Right lobe of liver (tissue), 6 donors: ENCODE results near the gene ACVR1. TPM values are rescaled to one million over a fixed set of nuclear protein-coding genes. Genes with fewer than 3 reads are reported as not detected.

Source experiments
- ATAC-seq, 4 donors: fragments of 200-7000 bp; cut with Tn5 transposase; one replicate each; pipeline ENCODE4 v1.9.1; 2020; ENCODE audit warnings: mild to moderate bottlenecking in 4 of 4, moderate library complexity in 4 of 4
- DNase-seq, 3 donors: peaks; one replicate each; pipeline ENCODE4 v3.0.0-alpha.2; 2020
- H3K27ac ChIP-seq, 3 donors: fragments of 200-600 bp; one replicate each; pipeline ENCODE4 v1.8.0; 2022
- H3K27me3 ChIP-seq, 2 donors: fragments of 200-600 bp; one replicate each; pipeline ENCODE4 v1.8.0; 2022
- H3K36me3 ChIP-seq, 4 donors: fragments of 200-600 bp; sonication (generic) in 1 of 4; one replicate each; pipeline versions ENCODE4 v1.5.1 to v1.8.0; 2017 to 2022; ENCODE audit warnings: control low read depth in 1 of 4
- H3K4me1 ChIP-seq, 4 donors: fragments of 200-600 bp; sonication (generic) in 1 of 4; one replicate each; pipeline versions ENCODE4 v1.5.1 to v1.8.0; 2017 to 2022; ENCODE audit warnings: control low read depth in 1 of 4
- H3K4me3 ChIP-seq, 3 donors: fragments of 200-600 bp; one replicate each; pipeline ENCODE4 v1.8.0; 2022
- H3K9me3 ChIP-seq, 4 donors: fragments of 200-600 bp; sonication (generic) in 1 of 4; one replicate each; pipeline versions ENCODE4 v1.5.1 to v1.8.0; 2017 to 2022; ENCODE audit warnings: control low read depth in 1 of 4
- CTCF ChIP-seq, 4 donors: fragments of 200-600 bp in 3 of 4; fragments of 450-650 bp in 1 of 4; IDR thresholded peaks; one replicate each; pipeline versions ENCODE4 v1.5.1 to v1.8.0; 2016 to 2022; ENCODE audit warnings: antibody characterized with exemption in 4 of 4, mild to moderate bottlenecking in 2 of 4
- POLR2A ChIP-seq: fragments of 450-650 bp; IDR thresholded peaks from one replicate; pipeline ENCODE4 v1.6.1; 2017; ENCODE audit warnings: antibody characterized with exemption, mild to moderate bottlenecking
- WGBS: methylation state at CpG from one replicate; pipeline ENCODE4 v1.1.6; 2018; ENCODE audit warnings: low coverage, low lambda C conversion rate; ENCODE audit not compliant: insufficient coverage; ENCODE audit errors: missing lambda C conversion rate; 5-methylcytosine and 5-hydroxymethylcytosine counted together
- intact Hi-C, 2 donors: fragments of 100-400 bp; cut with DNase I; formaldehyde crosslinking; loops; one replicate each; pipeline versions ENCODE4 v1.11.2 to v1.14.1; 2022
- total RNA-seq, 6 experiments: library from RNA; depleted of rRNA in 2 of 6; stranded (reverse); fragments of >200 nt in 2 of 6; fragmentation: NEBNext Ultra II Directional in 3 of 6; extraction: Animal tissue kit (Norgen Biotek cat#: 25700) in 3 of 6; gene quantifications; one replicate each; pipeline versions ENCODE4 v1.1.0 to v1.2.4, GENCODE V29; 2016 to 2023
- donor health status: DM: no; HTN: yes; CAD: no.
- donor health status: DM: no; HTN: no; CAD: no.
- donor health status: DM: no; HTN: no; CAD: no.
- donor health status: DM: no; HTN: yes; CAD: no.
- donor health status: DM: no; HTN: yes; CAD: no.

The ACVR1 gene
- total RNA-seq, 6 experiments from 2014 or later = 10.9 to 25.1 (median 14.6) TPM

DNA sequence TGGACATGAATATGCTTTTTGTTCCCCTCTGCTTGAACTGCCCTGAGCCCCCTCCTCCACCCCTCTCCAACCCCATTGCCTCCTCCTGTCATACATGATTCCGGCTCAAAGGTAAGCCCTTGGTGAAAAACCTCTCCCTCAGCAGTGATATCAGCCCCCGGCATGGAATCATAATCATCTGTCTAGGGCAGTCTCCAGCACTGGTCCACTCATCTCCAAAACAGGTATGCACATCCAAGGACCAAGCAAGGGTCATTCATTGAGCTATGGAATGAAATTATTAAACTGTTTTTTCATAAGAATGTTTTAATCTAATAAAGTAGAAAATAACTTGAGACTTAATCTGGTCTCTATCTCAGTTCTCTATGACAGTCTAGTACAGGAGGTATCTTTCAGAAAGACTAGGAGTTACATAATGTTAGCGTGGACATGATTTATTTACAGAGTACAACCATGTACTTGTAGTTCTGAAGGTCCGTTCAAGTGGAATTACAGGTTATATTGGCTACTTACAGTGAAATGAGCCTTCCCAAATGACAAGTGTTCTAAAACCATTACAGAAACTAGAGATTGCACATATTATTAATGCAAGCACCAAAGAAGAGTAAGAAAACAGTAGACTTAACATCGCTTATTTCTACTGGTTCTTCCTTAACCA lies 75.2 kb downstream of the ACVR1 start:
- DNase-seq = no peak
- Histone ChIP-seq H3K36me3 (peaks cover 0 to 16% (median 4%) of the 10 kb centered on the region in 4 donors), H3K9me3 (no peaks in the 10 kb centered on the region), H3K4me1 (no peaks in the 10 kb centered on the region), H3K27ac (no peak overlapping the region), H3K27me3 (no peaks in the 10 kb centered on the region), H3K4me3 (no peak overlapping the region)
- intact Hi-C loops = no loop called here
- TF ChIP-seq CTCF (IDR thresholded peaks at IDR 0.05) (no peak), POLR2A (no peak)
- ATAC-seq = peak; percentile 30 to 68 (median 59)
- 72% methylated on average over 5 of the region's 5 CpGs for WGBS

DNA sequence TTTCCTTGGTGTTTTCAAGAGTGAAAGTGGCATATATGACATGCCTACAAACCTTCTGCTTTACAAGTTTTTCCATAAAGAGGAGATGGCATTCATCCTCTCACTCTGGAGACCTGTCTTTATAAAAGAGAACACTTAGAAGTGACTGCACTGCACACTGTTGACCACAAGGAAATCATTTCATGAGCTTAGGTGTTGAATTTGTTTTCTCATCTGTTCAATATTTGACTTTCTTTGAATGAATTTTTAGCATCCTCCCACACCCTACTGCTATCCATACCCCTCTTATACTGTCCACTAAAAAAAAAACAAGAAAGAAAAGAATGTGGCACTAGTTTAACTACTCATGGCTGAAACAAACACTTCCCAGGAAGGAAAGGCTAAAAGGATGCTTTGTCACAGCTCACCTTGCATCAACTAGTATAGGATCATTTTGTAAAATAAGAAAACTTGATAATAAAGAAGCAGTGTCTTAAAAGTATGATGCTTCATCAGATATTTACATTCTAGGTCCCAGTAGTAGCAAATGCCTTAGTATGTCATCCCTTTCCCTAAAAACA lies 83.0 kb downstream of the ACVR1 start:
- Histone ChIP-seq H3K27me3 (no peaks in the 10 kb centered on the region), H3K27ac (no peak overlapping the region), H3K4me1 (peaks cover 0 to 26% (median 12%) of the 10 kb centered on the region in 4 donors), H3K4me3 (no peak overlapping the region), H3K36me3 (peaks cover 0 to 7% (median 2%) of the 10 kb centered on the region in 4 donors), H3K9me3 (no peaks in the 10 kb centered on the region)
- ATAC-seq (no peak), DNase-seq (no peak)
- peak in 3 of 4 donors; percentile 9 to 10 (median 9) for TF ChIP-seq CTCF (IDR thresholded peaks at IDR 0.05)
- no peak for TF ChIP-seq POLR2A
- intact Hi-C loops = no loop called here

GRCh38 chr2:157792335-157793052 lies 83.6 kb downstream of the ACVR1 start:
- WGBS = 75% methylated on average over 3 of the region's 3 CpGs
- H3K4me1 ChIP-seq = peaks cover 0 to 26% (median 12%) of the 10 kb centered on the region in 4 donors
- TF ChIP-seq POLR2A = no peak
- TF ChIP-seq CTCF (IDR thresholded peaks at IDR 0.05) = peak in 1 of 4 donors; percentile 7

DNA sequence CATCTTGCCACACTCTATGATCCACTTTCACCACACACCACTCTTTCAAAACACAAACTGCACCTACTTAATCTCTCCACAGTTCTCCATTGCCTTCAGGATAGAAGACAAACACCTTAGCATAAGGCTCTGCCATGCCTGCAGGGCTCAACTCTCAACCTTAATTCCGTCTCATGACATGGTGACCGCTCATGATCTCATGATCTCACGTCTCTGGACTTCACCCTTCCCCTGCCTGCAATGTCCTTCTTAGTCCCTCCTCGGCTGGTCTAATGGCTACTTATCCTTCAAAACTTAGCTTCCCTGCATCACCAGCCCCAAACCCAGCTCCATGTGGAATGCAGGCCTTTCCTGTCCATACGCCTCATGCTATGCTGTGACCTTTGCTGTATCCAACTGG lies 85.3 kb downstream of the ACVR1 start:
- 93% methylated on average over 4 of the region's 5 CpGs for WGBS

More at GRCh38 chr2:157792335-157793052, 83.6 kb downstream of the ACVR1 start:
- H3K36me3 ChIP-seq = peaks cover 0 to 5% (median under 1%) of the 10 kb centered on the region in 4 donors
- ATAC-seq = peak in 3 of 4 donors; percentile 29 to 32 (median 30)
- no peak overlapping the region for H3K27ac ChIP-seq
- H3K27me3 ChIP-seq = no peaks in the 10 kb centered on the region
- intact Hi-C loops = no loop called here
- DNase-seq = no peak
- no peaks in the 10 kb centered on the region for H3K9me3 ChIP-seq
- H3K4me3 ChIP-seq = no peak overlapping the region

More for the DNA sequence above, 85.3 kb downstream of the ACVR1 start:
- no peak for ATAC-seq
- Histone ChIP-seq H3K36me3 (no peaks in the 10 kb centered on the region), H3K9me3 (no peaks in the 10 kb centered on the region), H3K27me3 (no peaks in the 10 kb centered on the region), H3K4me1 (peaks cover 0 to 32% (median 15%) of the 10 kb centered on the region in 4 donors), H3K4me3 (no peak overlapping the region), H3K27ac (no peak overlapping the region)
- no peak for DNase-seq
- no peak for TF ChIP-seq POLR2A
- TF ChIP-seq CTCF (IDR thresholded peaks at IDR 0.05) = no peak
- intact Hi-C loops = no loop called here
